Activated CD4-positive, alpha-beta T cell treated with anti-CD3 and anti-CD28 coated beads for 36 hours (primary cell): Measurements from ENCODE around the gene C1QL4. TPM values are rescaled to one million over a fixed set of nuclear protein-coding genes. Genes with fewer than 3 reads are reported as not detected.

Experiments used
- ATAC-seq: fragments of 200-7000 bp; cut with Tn5 transposase; one replicate; pipeline ENCODE4 v1.10.0; 2021; ENCODE audit warnings: mild to moderate bottlenecking, moderate library complexity
- CTCF ChIA-PET: fragments of 350-600 bp; sonication (Branson Sonifier 250); formaldehyde crosslinking; loops from one replicate; lab custom pipeline; 2021; ENCODE audit warnings: antibody characterized with exemption; lab: Charles Lee
- POLR2A ChIA-PET: fragments of 350-600 bp; sonication (Branson Sonifier 250); formaldehyde crosslinking; loops from one replicate; lab custom pipeline; 2021; ENCODE audit warnings: antibody characterized with exemption, inconsistent platforms; lab: Charles Lee
- DNase-seq: peaks from one replicate; pipeline ENCODE4 v3.0.0-alpha.2; 2020
- H3K27ac Mint-ChIP-seq: one replicate; pipeline ENCODE4 v1.8.0; 2021; ENCODE audit warnings: mixed read lengths
- H3K27me3 Mint-ChIP-seq: one replicate; pipeline ENCODE4 v1.8.0; 2021; ENCODE audit warnings: mixed read lengths
- H3K36me3 Mint-ChIP-seq: one replicate; pipeline ENCODE4 v1.8.0; 2021; ENCODE audit warnings: low read depth, mixed read lengths
- H3K4me1 Mint-ChIP-seq: one replicate; pipeline ENCODE4 v1.8.0; 2021; ENCODE audit warnings: mixed read lengths
- H3K4me3 Mint-ChIP-seq: one replicate; pipeline ENCODE4 v1.8.0; 2021; ENCODE audit warnings: mild to moderate bottlenecking, moderate library complexity, mixed read lengths
- H3K9me3 Mint-ChIP-seq: one replicate; pipeline ENCODE4 v1.8.0; 2021; ENCODE audit warnings: low read depth, mixed read lengths
- intact Hi-C, 2 experiments: fragments of 100-400 bp; cut with DNase I in 1 of 2; cut with micrococcal nuclease in 1 of 2; formaldehyde crosslinking; loops; one replicate each; pipeline versions ENCODE4 v1.14.2 to v1.15.1; 2022 to 2024; cut with DNase I, micrococcal nuclease
- total RNA-seq, 2 experiments: library from RNA; stranded (reverse); gene quantifications; one replicate each; pipeline ENCODE4 v1.2.3, GENCODE V29; 2021

The C1QL4 gene
- total RNA-seq, 2 experiments from 2014 or later, result not detected

DNA sequence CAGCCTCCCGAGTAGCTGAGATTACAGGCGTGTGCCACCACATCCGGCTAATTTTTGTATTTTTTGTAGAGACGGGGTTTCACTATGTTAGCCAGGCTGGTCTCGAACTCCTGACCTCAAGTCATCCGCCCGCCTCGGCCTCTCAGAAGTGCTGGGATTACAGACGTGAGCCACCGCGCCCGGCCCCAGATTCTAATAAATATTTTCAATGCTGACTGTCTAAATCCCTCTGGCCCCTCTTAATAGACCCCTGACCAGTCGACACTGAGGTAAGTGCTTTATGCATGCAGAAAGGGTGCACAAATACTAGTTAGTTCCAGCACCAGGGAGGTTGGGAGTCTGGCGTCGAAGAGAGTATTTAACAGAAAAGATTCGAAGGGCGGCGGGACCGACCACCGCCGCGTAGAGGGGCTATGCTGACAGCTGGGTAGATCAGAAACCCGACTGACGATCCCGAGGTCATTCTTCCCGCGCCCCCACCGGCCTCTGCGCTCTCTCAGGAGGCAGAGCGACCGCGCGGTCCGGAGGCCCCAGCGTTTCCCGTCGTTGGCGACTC, 29.2 kb upstream of the C1QL4 start:
- peak; percentile 37 for DNase-seq
- peak; percentile 11 for ATAC-seq
- Mint-ChIP-seq H3K27me3 (peaks cover 2% of the 10 kb centered on the region), H3K27ac (peak overlapping the region; percentile 99), H3K36me3 (peaks cover 2% of the 10 kb centered on the region), H3K4me3 (peak overlapping the region; percentile 97), H3K4me1 (peaks cover 25% of the 10 kb centered on the region), H3K9me3 (no peaks in the 10 kb centered on the region)
- POLR2A ChIA-PET, result interaction anchor here (0.7 to 3.1 kb wide), 9 partner anchors 8 to 500 kb away, joined by 3 to 12 read pairs (median 6); partner anchors contain the start of genes DNAJC22, RND1, TMBIM6 and TROAP
- intact Hi-C loops, result loop anchor here (2.0 to 5.0 kb wide), 2 partner anchors 177 to 201 kb away; partner anchors contain the start of genes MCRS1 (in 1 of the 2) and TUBA1A (in 1 of the 2)
- CTCF ChIA-PET, result interaction anchor here (0.6 to 14.1 kb wide), 21 partner anchors 8 to 1144 kb away, joined by 3 to 374 read pairs (median 6); partner anchors contain the start of genes DNAJC22, PRPH and TROAP

DNA sequence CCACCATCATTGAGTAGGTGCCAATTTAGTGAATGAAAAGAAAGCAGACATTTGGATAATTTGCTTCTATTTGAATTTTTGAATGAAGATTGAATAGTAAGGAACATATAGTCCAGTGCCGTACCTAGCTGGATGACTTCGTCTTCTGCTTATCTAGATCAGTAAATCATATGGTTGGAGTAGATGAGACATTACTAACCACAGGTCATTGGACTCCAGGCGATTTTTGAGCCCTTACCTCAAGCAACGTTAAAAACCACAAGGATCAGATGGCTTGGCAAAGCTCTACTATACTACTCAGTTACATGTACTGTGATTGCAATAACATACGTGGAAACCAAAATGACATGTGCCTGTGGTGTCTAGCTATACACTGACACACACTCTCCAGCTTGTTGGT, 28.6 kb upstream of the C1QL4 start:
- Mint-ChIP-seq H3K4me3 (peak overlapping the region; percentile 97), H3K9me3 (no peaks in the 10 kb centered on the region), H3K27me3 (peaks cover 2% of the 10 kb centered on the region), H3K36me3 (no peaks in the 10 kb centered on the region), H3K4me1 (peaks cover 25% of the 10 kb centered on the region), H3K27ac (peak overlapping the region; percentile 99)
- DNase-seq (no peak), ATAC-seq (no peak)
- POLR2A ChIA-PET, result interaction anchor here (1.2 to 3.1 kb wide), 3 partner anchors 43 to 500 kb away, joined by 4 to 10 read pairs (median 10); partner anchors contain the start of genes RND1, TMBIM6 and TROAP
- CTCF ChIA-PET, result interaction anchor here (1.1 to 14.1 kb wide), 11 partner anchors 7 to 148 kb away, joined by 3 to 374 read pairs (median 6); partner anchors contain the start of genes DNAJC22, PRPH and TROAP
- intact Hi-C loops, result loop anchor here in 1 of 2 experiments (5.0 kb wide), 1 partner anchor 202 kb away; the partner anchor contains the start of gene MCRS1

- Mint-ChIP-seq H3K4me1 (peaks cover 25% of the 10 kb centered on the region), H3K4me3 (peak overlapping the region; percentile 97), H3K27ac (no peak overlapping the region), H3K36me3 (no peaks in the 10 kb centered on the region), H3K27me3 (peaks cover 2% of the 10 kb centered on the region), H3K9me3 (no peaks in the 10 kb centered on the region)
- intact Hi-C loops, result loop anchor here in 1 of 2 experiments (5.0 kb wide), 1 partner anchor 202 kb away; the partner anchor contains the start of gene MCRS1
- ChIA-PET POLR2A (interaction anchor here (3.1 kb wide), 1 partner anchor 376 kb away, joined by 10 read pairs; the partner anchor contains the start of gene TMBIM6), CTCF (interaction anchor here (0.6 to 14.1 kb wide), 7 partner anchors 12 to 437 kb away, joined by 3 to 374 read pairs (median 6); partner anchors contain the start of genes DNAJC22 and TROAP)
- DNase-seq, result no peak
- no peak for ATAC-seq
Measured at GRCh38 chr12:49364989-49365388, 28.0 kb upstream of the C1QL4 start.

- ChIA-PET CTCF (interaction anchor here (1.0 to 14.1 kb wide), 7 partner anchors 8 to 215 kb away, joined by 3 to 374 read pairs (median 4); partner anchors contain the start of gene DNAJC22), POLR2A (no interaction called here)
- H3K4me3 Mint-ChIP-seq, result no peak overlapping the region
- no peaks in the 10 kb centered on the region for H3K36me3 Mint-ChIP-seq
- H3K27ac Mint-ChIP-seq, result no peak overlapping the region
- H3K9me3 Mint-ChIP-seq, result no peaks in the 10 kb centered on the region
- peaks cover 9% of the 10 kb centered on the region for H3K4me1 Mint-ChIP-seq
- H3K27me3 Mint-ChIP-seq, result peaks cover 16% of the 10 kb centered on the region
- no peak for ATAC-seq
- no peak for DNase-seq
- intact Hi-C loops, result no loop called here
Measured at GRCh38 chr12:49362077-49362476, 25.1 kb upstream of the C1QL4 start.

DNA sequence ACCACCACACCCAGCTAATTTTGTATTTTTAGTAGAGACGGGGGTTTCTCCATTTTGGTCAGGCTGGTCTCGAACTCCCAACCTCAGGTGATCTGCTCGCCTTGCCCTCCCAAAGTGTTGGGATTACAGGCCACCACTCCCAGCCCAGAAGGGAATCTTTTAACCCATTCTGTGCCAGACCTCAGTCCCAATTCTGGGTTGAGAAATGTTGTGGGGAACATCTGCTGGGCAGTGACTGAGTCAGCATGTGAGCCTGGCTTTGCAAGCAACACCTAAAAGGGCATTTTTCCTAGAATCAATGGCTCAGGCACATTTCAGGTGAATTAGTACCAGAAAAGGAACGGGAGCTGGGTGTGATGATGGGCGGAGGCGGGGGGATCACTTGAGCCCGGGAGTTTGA, 22.7 kb upstream of the C1QL4 start:
- Mint-ChIP-seq H3K4me3 (no peak overlapping the region), H3K27ac (no peak overlapping the region), H3K36me3 (no peaks in the 10 kb centered on the region), H3K4me1 (peaks cover 6% of the 10 kb centered on the region), H3K27me3 (peaks cover 21% of the 10 kb centered on the region), H3K9me3 (no peaks in the 10 kb centered on the region)
- POLR2A ChIA-PET, result interaction anchor here (0.9 to 1.1 kb wide), 2 partner anchors 37 to 155 kb away, joined by 3 read pairs; no protein-coding TSS in a partner anchor
- DNase-seq (no peak), ATAC-seq (no peak)
- intact Hi-C loops, result loop anchor here in 1 of 2 experiments (5.0 kb wide), 1 partner anchor 263 kb away; the partner anchor contains the start of gene PRPF40B
- CTCF ChIA-PET, result interaction anchor here (0.6 to 14.1 kb wide), 29 partner anchors 9 to 345 kb away, joined by 3 to 374 read pairs (median 5); partner anchors contain the start of genes C1QL4 and SPATS2

GRCh38 chr12:49358483-49359141, 21.6 kb upstream of the C1QL4 start:
- Mint-ChIP-seq H3K9me3 (no peaks in the 10 kb centered on the region), H3K27ac (no peak overlapping the region), H3K4me3 (no peak overlapping the region), H3K27me3 (peaks cover 24% of the 10 kb centered on the region), H3K36me3 (no peaks in the 10 kb centered on the region), H3K4me1 (peaks cover 6% of the 10 kb centered on the region)
- POLR2A ChIA-PET, result interaction anchor here (0.6 to 1.4 kb wide), 5 partner anchors 8 to 345 kb away, joined by 3 to 12 read pairs (median 3); partner anchors contain the start of gene SPATS2
- ATAC-seq (peak; percentile 98), DNase-seq (peak; percentile 71)
- intact Hi-C loops, result loop anchor here (1.0 to 5.0 kb wide), 3 partner anchors 156 to 264 kb away; partner anchors contain the start of gene PRPF40B (in 1 of the 2)
- CTCF ChIA-PET, result interaction anchor here (0.5 to 14.1 kb wide), 76 partner anchors 9 to 758 kb away, joined by 3 to 374 read pairs (median 5); partner anchors contain the start of genes C1QL4, DNAJC22, KCNH3 and PRPH

DNA sequence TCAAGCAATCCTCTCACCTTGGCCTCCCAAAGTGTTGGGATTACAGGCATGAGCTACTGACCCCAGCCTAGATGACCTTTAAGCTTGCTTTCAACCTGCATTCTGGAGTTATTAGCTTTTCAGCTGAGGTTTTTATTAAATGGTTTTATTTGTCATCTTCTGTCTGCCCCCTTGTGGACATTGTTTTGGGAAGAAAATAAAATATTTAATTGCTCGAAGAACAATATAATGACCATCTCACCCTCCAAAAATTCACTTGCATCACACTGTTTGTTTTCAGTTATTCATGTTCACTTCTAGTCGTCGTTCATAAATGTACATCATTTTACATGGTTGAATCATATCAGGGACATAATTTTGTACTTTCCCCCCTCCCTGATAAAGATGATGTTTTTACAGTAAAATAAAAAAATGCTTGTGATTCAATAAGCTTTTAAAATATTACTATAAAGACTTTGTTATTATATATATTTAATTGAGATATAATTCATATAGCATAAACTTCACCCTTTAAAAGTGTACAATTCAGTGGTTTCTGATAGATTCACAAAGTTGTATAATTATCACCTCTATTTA, 20.2 kb upstream of the C1QL4 start:
- no peak overlapping the region for H3K4me3 Mint-ChIP-seq
- ATAC-seq (no peak), DNase-seq (no peak)
- ChIA-PET POLR2A (no interaction called here), CTCF (interaction anchor here (0.5 to 14.1 kb wide), 35 partner anchors 8 to 533 kb away, joined by 3 to 374 read pairs (median 6); partner anchors contain the start of genes DNAJC22, PRPH and SPATS2)
- H3K9me3 Mint-ChIP-seq, result no peaks in the 10 kb centered on the region
- H3K27me3 Mint-ChIP-seq, result peaks cover 30% of the 10 kb centered on the region
- H3K36me3 Mint-ChIP-seq, result no peaks in the 10 kb centered on the region
- H3K27ac Mint-ChIP-seq, result no peak overlapping the region
- peaks cover 6% of the 10 kb centered on the region for H3K4me1 Mint-ChIP-seq
- intact Hi-C loops, result loop anchor here in 1 of 2 experiments (5.0 kb wide), 1 partner anchor 265 kb away; the partner anchor contains the start of gene PRPF40B

DNA sequence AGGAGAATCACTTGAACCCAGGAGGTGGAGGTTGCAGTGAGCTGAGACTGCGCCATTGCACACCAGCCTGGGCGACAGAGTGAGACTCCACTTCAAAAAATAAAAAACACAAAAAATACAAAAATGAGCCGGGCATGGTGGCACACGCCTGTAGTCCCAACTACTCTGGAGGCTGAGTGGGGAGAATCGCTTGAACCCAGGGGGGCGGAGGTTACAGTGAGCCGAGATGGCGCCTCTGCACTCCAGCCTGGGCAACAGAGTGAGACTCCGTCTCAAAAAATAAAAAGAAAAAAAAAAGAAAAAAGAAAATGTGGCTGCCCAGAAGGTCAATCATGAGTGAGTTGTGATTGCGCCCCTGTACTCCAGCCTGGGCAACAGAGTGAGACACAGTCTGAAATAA, 18.9 kb upstream of the C1QL4 start:
- DNase-seq (no peak), ATAC-seq (no peak)
- H3K9me3 Mint-ChIP-seq, result no peaks in the 10 kb centered on the region
- CTCF ChIA-PET, result interaction anchor here (0.7 to 14.1 kb wide), 6 partner anchors 9 to 158 kb away, joined by 3 to 374 read pairs (median 24); partner anchors contain the start of gene DNAJC22
- intact Hi-C loops, result loop anchor here in 1 of 2 experiments (5.0 kb wide), 1 partner anchor 266 kb away; the partner anchor contains the start of gene PRPF40B
- POLR2A ChIA-PET, result no interaction called here
- H3K36me3 Mint-ChIP-seq, result no peaks in the 10 kb centered on the region
- peaks cover 33% of the 10 kb centered on the region for H3K27me3 Mint-ChIP-seq
- no peak overlapping the region for H3K27ac Mint-ChIP-seq
- H3K4me1 Mint-ChIP-seq, result peaks cover 6% of the 10 kb centered on the region
- H3K4me3 Mint-ChIP-seq, result no peak overlapping the region

- POLR2A ChIA-PET, result no interaction called here
- Mint-ChIP-seq H3K27ac (no peak overlapping the region), H3K27me3 (peaks cover 35% of the 10 kb centered on the region), H3K9me3 (no peaks in the 10 kb centered on the region), H3K36me3 (no peaks in the 10 kb centered on the region), H3K4me1 (peaks cover 1% of the 10 kb centered on the region), H3K4me3 (no peak overlapping the region)
- ATAC-seq (no peak), DNase-seq (no peak)
- CTCF ChIA-PET, result interaction anchor here (0.5 to 9.4 kb wide), 12 partner anchors 8 to 364 kb away, joined by 3 to 168 read pairs (median 4); partner anchors contain the start of genes PRPH, SPATS2 and TROAP
- intact Hi-C loops, result no loop called here
Measured at GRCh38 chr12:49352351-49352750, 15.4 kb upstream of the C1QL4 start.

- H3K9me3 Mint-ChIP-seq, result no peaks in the 10 kb centered on the region
- H3K36me3 Mint-ChIP-seq, result no peaks in the 10 kb centered on the region
- no peak overlapping the region for H3K4me3 Mint-ChIP-seq
- H3K27ac Mint-ChIP-seq, result no peak overlapping the region
- DNase-seq, result no peak
- ChIA-PET POLR2A (no interaction called here), CTCF (interaction anchor here (0.7 to 9.4 kb wide), 12 partner anchors 8 to 234 kb away, joined by 3 to 168 read pairs (median 5); partner anchors contain the start of genes KCNH3 and PRPH)
- peaks cover 48% of the 10 kb centered on the region for H3K27me3 Mint-ChIP-seq
- intact Hi-C loops, result loop anchor here in 1 of 2 experiments (5.0 kb wide), 1 partner anchor 372 kb away; the partner anchor contains the start of gene WNT1
- peaks cover 24% of the 10 kb centered on the region for H3K4me1 Mint-ChIP-seq
- no peak for ATAC-seq
Measured at GRCh38 chr12:49349266-49349665, 12.3 kb upstream of the C1QL4 start.
